ENCODE data around the gene AHCYL2.
A peak's percentile ranks its signal among the peaks of the same experiment; 100 is the strongest.
"Not testable (repeated sequence)": the region's sequence is repeated elsewhere in the genome, so short reads cannot be mapped to it uniquely, and the experiment has no call there.

AHCYL2 gene

GRCh38 chr7:129456421-129456820 lies 231.6 kb downstream of the AHCYL2 start:
- no peak for DNase-seq (ENCODE audit: low spot score)

GRCh38 chr7:129457101-129457500 lies 232.3 kb downstream of the AHCYL2 start:
- DNase-seq (ENCODE audit: low spot score) = no peak

- no peak for DNase-seq (ENCODE audit: low spot score)
Observed at GRCh38 chr7:129458171-129458570, 233.3 kb downstream of the AHCYL2 start.

GRCh38 chr7:129461809-129462208 lies 237.0 kb downstream of the AHCYL2 start:
- no peak for DNase-seq (ENCODE audit: low spot score)

DNA sequence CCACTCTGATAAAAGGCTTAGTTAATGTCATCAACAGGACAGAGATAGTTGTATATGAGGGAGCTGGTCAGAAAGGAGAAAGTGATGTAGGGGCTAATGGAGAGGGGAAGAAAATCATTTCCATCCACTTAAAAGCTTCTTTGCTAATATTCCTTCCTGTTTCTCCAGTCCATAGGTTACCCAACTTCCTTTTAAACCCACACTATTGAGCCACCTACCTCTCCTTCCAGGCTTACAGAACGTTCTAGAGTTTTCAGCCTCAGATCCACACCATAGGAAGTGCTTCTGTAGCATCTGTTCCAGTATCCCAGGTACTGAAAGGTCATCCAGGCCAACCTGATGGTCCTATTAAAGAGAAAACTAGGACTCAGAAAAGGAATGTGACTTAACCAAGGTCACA lies 237.6 kb downstream of the AHCYL2 start:
- DNase-seq (ENCODE audit: low spot score) = no peak

GRCh38 chr7:129464194-129464593 lies 239.4 kb downstream of the AHCYL2 start:
- DNase-seq (ENCODE audit: low spot score) = no peak

DNA sequence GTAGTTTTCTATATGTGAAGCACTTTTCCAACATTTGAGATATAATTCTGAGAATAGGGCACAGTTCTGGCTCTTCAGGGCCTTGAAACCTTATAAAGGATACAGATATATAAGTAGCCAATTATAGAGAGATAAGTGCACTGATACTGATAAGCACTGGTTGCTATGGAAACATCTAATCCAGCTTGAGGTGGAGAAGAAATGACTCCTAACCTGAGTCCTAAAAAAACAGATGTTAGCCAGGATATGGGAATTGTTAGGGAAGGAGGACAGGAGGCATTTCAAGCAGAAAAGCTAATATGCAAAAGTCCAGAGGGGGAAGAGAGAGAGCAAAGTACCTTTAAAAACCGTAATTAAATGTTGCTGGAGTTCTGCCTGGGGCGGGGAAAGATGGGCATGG lies 240.2 kb downstream of the AHCYL2 start:
- DNase-seq (ENCODE audit: low spot score) = no peak

DNA sequence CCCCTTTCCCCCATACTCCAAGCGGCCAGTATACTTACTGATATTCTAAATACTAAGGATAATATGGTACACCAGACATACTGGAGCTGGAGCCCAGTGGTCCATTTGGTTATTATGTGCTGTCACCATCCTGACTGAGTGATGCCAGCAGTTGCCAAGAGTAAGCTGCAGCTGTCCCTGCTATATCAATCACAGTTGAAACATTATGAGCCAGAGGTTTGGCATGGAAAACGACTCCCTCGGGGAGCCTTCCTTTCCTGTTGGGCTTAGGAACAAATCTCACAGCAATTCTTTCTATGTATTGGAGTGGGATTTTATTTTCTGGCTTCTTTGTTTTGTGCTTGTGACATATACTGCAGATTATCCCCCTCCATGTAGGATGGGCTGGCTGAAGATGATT lies 242.0 kb downstream of the AHCYL2 start:
- no peak for DNase-seq (ENCODE audit: low spot score)

DNA sequence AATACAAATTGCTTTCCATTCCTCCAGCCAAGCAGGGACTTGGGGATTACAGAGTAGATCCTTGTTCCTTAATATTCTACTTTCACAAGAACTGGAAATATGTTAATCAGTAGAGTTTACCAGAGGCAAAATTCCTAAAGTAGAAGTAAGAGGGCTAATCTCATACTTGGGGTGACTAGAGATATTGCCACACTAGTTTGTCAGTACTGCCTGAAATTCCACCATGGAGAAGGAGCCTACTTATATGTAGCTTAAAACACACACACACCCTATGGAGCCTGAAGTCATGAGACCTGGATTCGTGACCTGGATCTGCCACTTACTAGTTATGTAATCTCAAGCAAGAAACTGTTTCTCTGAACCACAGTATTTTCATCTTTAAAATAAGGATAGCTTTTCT lies 243.3 kb downstream of the AHCYL2 start:
- no peak for DNase-seq (ENCODE audit: low spot score)

- no peak for DNase-seq (ENCODE audit: low spot score)
Observed at GRCh38 chr7:129468547-129468946, 243.7 kb downstream of the AHCYL2 start.

GRCh38 chr7:129469930-129470329 lies 245.1 kb downstream of the AHCYL2 start:
- no peak for DNase-seq (ENCODE audit: low spot score)

DNA sequence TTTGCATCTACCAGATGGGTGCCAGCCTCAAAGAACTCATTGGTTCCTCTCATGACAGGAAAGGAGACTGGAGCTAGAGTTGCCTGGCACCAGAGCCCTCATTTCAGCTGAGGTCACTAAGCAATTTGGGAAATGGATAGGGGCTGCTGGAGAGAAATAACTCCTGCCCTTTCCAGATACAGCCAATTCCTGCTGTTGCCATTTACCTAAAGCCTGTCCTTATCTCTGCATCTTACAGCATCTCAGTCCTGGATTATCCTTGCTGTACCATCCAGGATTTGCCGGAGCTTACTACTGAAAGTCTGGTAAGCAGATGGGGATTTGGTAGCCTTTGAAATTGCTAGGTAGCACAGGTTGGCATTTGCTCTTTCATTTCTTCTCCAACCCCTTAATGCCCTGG lies 245.6 kb downstream of the AHCYL2 start:
- DNase-seq (ENCODE audit: low spot score) = peak; percentile 41

GRCh38 chr7:129471402-129471827 lies 246.6 kb downstream of the AHCYL2 start:
- DNase-seq (ENCODE audit: low spot score) = no peak

DNA sequence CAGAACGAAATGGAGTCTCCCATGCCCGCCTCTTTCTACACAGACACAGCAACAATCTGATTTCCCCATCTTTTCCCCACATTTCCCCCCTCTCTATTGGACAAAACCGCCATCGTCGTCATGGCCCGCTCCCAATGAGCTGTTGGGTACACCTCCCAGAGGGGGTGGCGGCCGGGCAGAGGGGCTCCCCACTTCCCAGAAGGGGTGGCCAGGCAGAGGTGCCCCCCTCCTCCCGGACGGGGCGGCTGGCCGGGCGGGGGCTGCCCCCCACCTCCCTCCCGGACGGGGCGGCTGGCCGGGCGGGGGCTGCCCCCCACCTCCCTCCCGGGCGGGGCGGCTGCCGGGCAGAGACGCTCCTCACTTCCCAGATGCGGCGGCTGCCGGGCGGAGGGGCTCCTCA lies 251.1 kb downstream of the AHCYL2 start:
- DNase-seq (ENCODE audit: low spot score) = not testable (repeated sequence)

- not testable (repeated sequence) for DNase-seq (ENCODE audit: low spot score)
Observed at GRCh38 chr7:129476398-129476797, 251.6 kb downstream of the AHCYL2 start.
